ENCODE measurements around the gene PDE9A.

DNA sequence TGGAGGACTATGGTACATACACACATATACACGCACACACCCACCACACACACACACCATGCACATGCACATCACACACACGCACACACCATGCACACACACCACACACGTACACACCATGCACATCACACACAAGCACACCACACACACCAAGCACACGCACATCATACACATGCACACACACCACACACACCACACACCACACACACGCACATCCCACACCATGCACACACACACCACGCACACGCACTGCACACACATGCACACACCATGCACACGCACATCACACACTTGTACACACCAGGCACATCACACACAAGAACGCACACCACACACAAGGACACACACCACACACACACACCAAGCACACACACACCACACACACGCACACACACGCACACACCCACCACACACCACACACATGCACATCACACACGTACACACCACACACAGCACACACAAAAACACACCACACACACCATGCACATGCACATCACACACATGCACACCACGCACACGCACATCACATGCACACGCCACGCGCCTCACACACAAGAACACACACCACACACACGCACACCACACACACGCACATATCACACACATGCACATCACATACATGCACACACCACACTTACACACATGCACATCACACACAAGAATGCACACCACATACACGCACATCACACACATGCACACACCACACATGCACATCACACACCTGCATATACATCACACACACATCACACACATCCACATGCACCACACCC is 9.2 kb downstream of the PDE9A start:
- TF ChIP-seq POLR2A (IDR thresholded peaks at IDR 0.05) (no peak), POLR2AphosphoS5 (IDR thresholded peaks at IDR 0.05) (no peak)

Measured in spleen (tissue), 3 donors.